OCI-LY7 (cell line): ENCODE measurements around the gene GMDS.

Experiments
- CTCF ChIP-seq: fragments of 200-600 bp; sonication (generic); conservative IDR thresholded peaks from 2 replicates; pipeline ENCODE4 v1.5.1; 2014; ENCODE audit warnings: mild to moderate bottlenecking, antibody characterized with exemption, low read length, moderate library complexity, mixed read lengths
- EZH2phosphoT487 ChIP-seq: fragments of 200-600 bp; sonication (generic); IDR thresholded peaks from 2 replicates; pipeline ENCODE4 v1.6.1; 2018; ENCODE audit warnings: low read depth, borderline replicate concordance, mild to moderate bottlenecking, mixed run types, antibody characterized with exemption, low read length, moderate library complexity, mixed read lengths

- TF ChIP-seq CTCF (no peak), EZH2phosphoT487 (no peak)
Measured at GRCh38 chr6:2175825-2176224, 69.6 kb downstream of the GMDS start.
